Measurements from ENCODE around the gene CALU. TPM values are rescaled to one million over a fixed set of nuclear protein-coding genes. Genes with fewer than 3 reads are reported as not detected.

Gene CALU
- total and polyA plus RNA-seq, 2 donors (not counting 1 experiment from before 2014, with no cell fraction given): 5.1 to 11.2 TPM

DNA sequence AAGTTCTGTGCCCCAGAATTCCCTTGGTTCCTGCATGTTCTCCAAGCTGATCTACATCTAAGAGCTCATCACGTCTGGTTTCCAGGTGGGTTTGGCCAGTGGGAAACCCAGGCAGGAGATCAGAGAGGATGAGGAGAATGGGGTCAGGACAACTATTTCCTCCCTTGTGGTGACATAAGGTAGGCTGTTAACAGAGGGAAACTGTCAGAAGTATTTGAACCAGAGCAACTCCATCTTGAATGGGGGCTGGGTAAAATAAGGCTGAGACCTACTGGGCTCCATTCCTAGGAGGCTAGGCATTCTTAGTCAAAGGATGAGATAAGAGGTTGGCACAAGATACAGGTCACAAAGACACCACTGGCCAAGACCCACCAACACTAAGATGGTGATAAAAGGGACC is 47.9 kb upstream of the CALU start:
- Mint-ChIP-seq H3K9me3 (ENCODE audit: insufficient read depth) (no peaks in the 10 kb centered on the region), H3K4me3 (no peak overlapping the region), H3K27ac (no peak overlapping the region), H3K4me1 (no peaks in the 10 kb centered on the region), H3K27me3 (peaks cover 18% of the 10 kb centered on the region)
- no peak overlapping the region for H3K9ac ChIP-seq (ENCODE audit: low read length)
- H4K20me1 ChIP-seq (ENCODE audit: control insufficient read depth, insufficient read depth, low read length, poor library complexity, severe bottlenecking): no peaks in the 10 kb centered on the region
- peaks cover 0 to 10% (median under 1%) of the 10 kb centered on the region in 4 experiments for H3K27me3 ChIP-seq (replicated peaks in 1 of 4; ENCODE audit: control extremely low read depth in 1 of 4, control insufficient read depth in 3 of 4, insufficient read depth in 4 of 4, low read length in 3 of 4)
- DNase-seq (no peak), ATAC-seq (ENCODE audit: low read depth) (no peak)
- no peaks in the 10 kb centered on the region for H3K79me2 ChIP-seq (ENCODE audit: control insufficient read depth, insufficient read depth, low read length)
- H3K27ac ChIP-seq (ENCODE audit: low read length in 2 of 2): no peak overlapping the region
- WGBS (ENCODE audit: insufficient coverage): 80% methylated on average over 1 of the region's 1 CpG
- no peak overlapping the region for H3K4me2 ChIP-seq (replicated peaks; ENCODE audit: low read depth, low read length, poor library complexity, severe bottlenecking)
- TF ChIP-seq, protein P1, sequence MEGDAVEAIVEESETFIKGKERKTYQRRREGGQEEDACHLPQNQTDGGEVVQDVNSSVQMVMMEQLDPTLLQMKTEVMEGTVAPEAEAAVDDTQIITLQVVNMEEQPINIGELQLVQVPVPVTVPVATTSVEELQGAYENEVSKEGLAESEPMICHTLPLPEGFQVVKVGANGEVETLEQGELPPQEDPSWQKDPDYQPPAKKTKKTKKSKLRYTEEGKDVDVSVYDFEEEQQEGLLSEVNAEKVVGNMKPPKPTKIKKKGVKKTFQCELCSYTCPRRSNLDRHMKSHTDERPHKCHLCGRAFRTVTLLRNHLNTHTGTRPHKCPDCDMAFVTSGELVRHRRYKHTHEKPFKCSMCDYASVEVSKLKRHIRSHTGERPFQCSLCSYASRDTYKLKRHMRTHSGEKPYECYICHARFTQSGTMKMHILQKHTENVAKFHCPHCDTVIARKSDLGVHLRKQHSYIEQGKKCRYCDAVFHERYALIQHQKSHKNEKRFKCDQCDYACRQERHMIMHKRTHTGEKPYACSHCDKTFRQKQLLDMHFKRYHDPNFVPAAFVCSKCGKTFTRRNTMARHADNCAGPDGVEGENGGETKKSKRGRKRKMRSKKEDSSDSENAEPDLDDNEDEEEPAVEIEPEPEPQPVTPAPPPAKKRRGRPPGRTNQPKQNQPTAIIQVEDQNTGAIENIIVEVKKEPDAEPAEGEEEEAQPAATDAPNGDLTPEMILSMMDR (IDR thresholded peaks at IDR 0.05): no peak
- no peak for TF ChIP-seq EZH2 (IDR thresholded peaks at IDR 0.05; ENCODE audit: borderline replicate concordance, insufficient read depth, low read depth, low read length, poor library complexity, severe bottlenecking)
- intact Hi-C loops (cut with micrococcal nuclease): no loop called here
- no peak overlapping the region for H3K4me3 ChIP-seq (ENCODE audit: control extremely low read depth in 1 of 5, extremely low read depth in 1 of 5, insufficient read depth in 1 of 5, low read depth in 2 of 5, low read length in 4 of 5)
- POLR2A ChIA-PET: no interaction called here
- no peaks in the 10 kb centered on the region for H3K9me3 ChIP-seq (ENCODE audit: control extremely low read depth in 1 of 3, control insufficient read depth in 2 of 3, insufficient read depth in 1 of 3, low read length in 2 of 3)
- no peaks in the 10 kb centered on the region for H3K36me3 ChIP-seq (replicated peaks in 1 of 2; ENCODE audit: control extremely low read depth in 1 of 2, control insufficient read depth in 1 of 2, extremely low read depth in 1 of 2, insufficient read depth in 2 of 2, low read length in 1 of 2)
- CTCF ChIA-PET: no interaction called here
- no peaks in the 10 kb centered on the region for H3K4me1 ChIP-seq (ENCODE audit: control insufficient read depth in 2 of 2, insufficient read depth in 2 of 2, low read length in 2 of 2)
- H2AFZ ChIP-seq (ENCODE audit: insufficient read depth, low read depth, low read length, poor library complexity, severe bottlenecking): no peak overlapping the region

DNA sequence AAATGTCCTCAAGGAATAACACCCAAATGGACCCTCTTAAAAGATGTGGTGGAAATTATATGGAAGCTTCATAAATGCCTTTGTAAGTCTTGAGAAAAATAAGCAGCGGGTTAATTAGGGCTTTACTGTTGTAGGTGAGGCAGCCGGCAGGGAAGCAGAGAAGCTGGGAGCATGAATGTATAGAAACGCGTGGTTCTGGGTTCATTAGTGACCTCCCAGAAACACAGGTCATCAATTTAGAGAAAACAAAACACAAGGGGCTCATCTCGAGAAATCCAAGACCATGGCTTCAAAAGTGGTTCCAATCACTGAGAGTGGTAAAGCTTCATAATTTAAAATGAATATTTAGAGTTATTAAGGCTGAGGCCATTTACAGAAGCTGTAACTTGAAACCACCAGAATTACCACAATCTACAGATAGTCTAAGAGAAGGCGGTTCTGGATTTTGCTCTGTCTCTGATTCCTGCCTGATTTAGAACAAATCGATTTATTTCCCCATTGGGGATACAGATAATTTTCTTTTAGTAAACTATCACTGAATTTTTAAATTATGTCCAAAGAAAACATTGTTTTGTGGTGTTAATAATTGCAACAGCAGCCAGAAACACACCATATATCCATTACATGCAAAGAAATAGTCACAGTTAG is 46.4 kb upstream of the CALU start:
- H3K4me1 ChIP-seq (ENCODE audit: control insufficient read depth in 2 of 2, insufficient read depth in 2 of 2, low read length in 2 of 2): peaks cover 8 to 11% of the 10 kb centered on the region in 2 donors

More for the DNA sequence above, 46.4 kb upstream of the CALU start:
- no peak overlapping the region for H3K4me3 ChIP-seq (ENCODE audit: control extremely low read depth in 1 of 5, extremely low read depth in 1 of 5, insufficient read depth in 1 of 5, low read depth in 2 of 5, low read length in 4 of 5)
- ATAC-seq (ENCODE audit: low read depth) (no peak), DNase-seq (no peak)
- ChIA-PET CTCF (no interaction called here), POLR2A (no interaction called here)
- no peaks in the 10 kb centered on the region for H4K20me1 ChIP-seq (ENCODE audit: control insufficient read depth, insufficient read depth, low read length, poor library complexity, severe bottlenecking)
- TF ChIP-seq, protein P1 (IDR thresholded peaks at IDR 0.05): no peak
- TF ChIP-seq EZH2 (IDR thresholded peaks at IDR 0.05; ENCODE audit: borderline replicate concordance, insufficient read depth, low read depth, low read length, poor library complexity, severe bottlenecking): no peak
- no peak overlapping the region for H3K27ac Mint-ChIP-seq
- H3K9ac ChIP-seq (ENCODE audit: low read length): no peak overlapping the region
- H3K27ac ChIP-seq (ENCODE audit: low read length in 2 of 2): no peak overlapping the region
- no peak overlapping the region for H3K4me2 ChIP-seq (replicated peaks; ENCODE audit: low read depth, low read length, poor library complexity, severe bottlenecking)
- H3K9me3 ChIP-seq (ENCODE audit: control extremely low read depth in 1 of 3, control insufficient read depth in 2 of 3, insufficient read depth in 1 of 3, low read length in 2 of 3): peaks cover 0 to 5% (median 0%) of the 10 kb centered on the region in 3 donors
- 83% methylated on average over 1 of the region's 7 CpGs for WGBS (ENCODE audit: insufficient coverage)
- H3K27me3 ChIP-seq (replicated peaks in 1 of 4; ENCODE audit: control extremely low read depth in 1 of 4, control insufficient read depth in 3 of 4, insufficient read depth in 4 of 4, low read length in 3 of 4): peaks cover 0 to 25% (median 16%) of the 10 kb centered on the region in 4 experiments
- no peaks in the 10 kb centered on the region for H3K9me3 Mint-ChIP-seq (ENCODE audit: insufficient read depth)
- no peak overlapping the region for H3K4me3 Mint-ChIP-seq
- peaks cover 24% of the 10 kb centered on the region for H3K27me3 Mint-ChIP-seq
- intact Hi-C loops (cut with micrococcal nuclease): no loop called here
- no peaks in the 10 kb centered on the region for H3K36me3 ChIP-seq (replicated peaks in 1 of 2; ENCODE audit: control extremely low read depth in 1 of 2, control insufficient read depth in 1 of 2, extremely low read depth in 1 of 2, insufficient read depth in 2 of 2, low read length in 1 of 2)
- no peak overlapping the region for H2AFZ ChIP-seq (ENCODE audit: insufficient read depth, low read depth, low read length, poor library complexity, severe bottlenecking)
- no peaks in the 10 kb centered on the region for H3K79me2 ChIP-seq (ENCODE audit: control insufficient read depth, insufficient read depth, low read length)
- H3K4me1 Mint-ChIP-seq: peaks cover 8% of the 10 kb centered on the region

All from B cell (primary cell).